Peyer's patch (tissue), 4 donors: ENCODE data around the gene TMEM270. TPM values are rescaled to one million over a fixed set of nuclear protein-coding genes. Genes with fewer than 3 reads are reported as not detected.

ENCODE experiments used
- DNase-seq, 3 donors: peaks; one replicate each; pipeline ENCODE4 v3.0.0-alpha.2; 2017 to 2019
- H3K27ac ChIP-seq, 4 donors: fragments of 200-600 bp; sonication (generic); one replicate each; pipeline ENCODE4 v1.5.1; 2016 to 2019
- H3K27me3 ChIP-seq, 2 donors: fragments of 200-600 bp; sonication (generic); one replicate each; pipeline ENCODE4 v1.5.1; 2019
- H3K36me3 ChIP-seq, 3 donors: fragments of 200-600 bp; sonication (generic); one replicate each; pipeline ENCODE4 v1.5.1; 2016 to 2019
- H3K4me1 ChIP-seq, 4 donors: fragments of 200-600 bp; sonication (generic); one replicate each; pipeline ENCODE4 v1.5.1; 2016 to 2019
- H3K4me3 ChIP-seq, 4 donors: fragments of 200-600 bp; sonication (generic); 1 replicate in 3 of 4; 2 replicates in 1 of 4; pipeline ENCODE4 v1.5.1; 2016 to 2019; ENCODE audit warnings: mild to moderate bottlenecking in 1 of 4
- H3K9me3 ChIP-seq, 4 donors: fragments of 200-600 bp; sonication (generic); one replicate each; pipeline ENCODE4 v1.5.1; 2016 to 2019; ENCODE audit warnings: mild to moderate bottlenecking in 1 of 4
- POLR2A ChIP-seq, 2 donors: fragments of 450-650 bp; IDR thresholded peaks; one replicate each; pipeline ENCODE4 v1.5.1; 2017; ENCODE audit warnings: antibody characterized with exemption in 2 of 2, mild to moderate bottlenecking in 2 of 2, moderate library complexity in 2 of 2
- total RNA-seq, 4 donors: library from RNA; depleted of rRNA; stranded (reverse); fragments of >200 nt; gene quantifications; one replicate each; pipeline ENCODE4 v1.1.0, GENCODE V29; 2016
- TF ChIP-seq, protein P1 (sequence below), 6 experiments: fragments of 450-650 bp in 4 of 6; fragments of 200-600 bp in 2 of 6; sonication (generic) in 1 of 6; IDR thresholded peaks; one replicate each; pipeline ENCODE4 v1.5.1; 2017 to 2019; ENCODE audit warnings: antibody characterized with exemption in 6 of 6, mild to moderate bottlenecking in 3 of 6, moderate library complexity in 1 of 6

Gene TMEM270
- total RNA-seq, 4 donors from 2014 or later, result not detected

DNA sequence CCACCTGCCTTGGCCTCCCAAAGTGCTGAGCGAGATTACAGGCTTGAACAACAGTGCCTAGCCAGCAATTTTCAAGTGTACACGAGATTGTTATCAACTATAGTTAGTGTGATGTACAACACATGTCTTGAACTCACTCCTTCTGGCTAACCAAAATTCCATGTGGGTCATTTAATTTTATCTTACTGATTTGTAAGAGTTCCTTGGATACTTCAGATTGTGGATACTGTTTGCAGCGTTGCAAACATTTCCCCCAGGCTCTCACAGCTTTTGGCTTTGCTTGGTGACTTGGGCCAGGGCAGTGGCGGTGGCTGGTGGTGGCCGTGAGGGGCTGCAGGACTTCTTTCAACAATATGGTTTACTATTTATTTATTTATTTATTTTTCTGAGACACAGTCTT is 8.5 kb upstream of the TMEM270 start:
- no peaks in the 10 kb centered on the region for H3K9me3 ChIP-seq
- H3K27me3 ChIP-seq, result no peaks in the 10 kb centered on the region
- no peak overlapping the region for H3K4me3 ChIP-seq
- no peak for DNase-seq
- H3K36me3 ChIP-seq, result no peaks in the 10 kb centered on the region
- TF ChIP-seq, protein P1, sequence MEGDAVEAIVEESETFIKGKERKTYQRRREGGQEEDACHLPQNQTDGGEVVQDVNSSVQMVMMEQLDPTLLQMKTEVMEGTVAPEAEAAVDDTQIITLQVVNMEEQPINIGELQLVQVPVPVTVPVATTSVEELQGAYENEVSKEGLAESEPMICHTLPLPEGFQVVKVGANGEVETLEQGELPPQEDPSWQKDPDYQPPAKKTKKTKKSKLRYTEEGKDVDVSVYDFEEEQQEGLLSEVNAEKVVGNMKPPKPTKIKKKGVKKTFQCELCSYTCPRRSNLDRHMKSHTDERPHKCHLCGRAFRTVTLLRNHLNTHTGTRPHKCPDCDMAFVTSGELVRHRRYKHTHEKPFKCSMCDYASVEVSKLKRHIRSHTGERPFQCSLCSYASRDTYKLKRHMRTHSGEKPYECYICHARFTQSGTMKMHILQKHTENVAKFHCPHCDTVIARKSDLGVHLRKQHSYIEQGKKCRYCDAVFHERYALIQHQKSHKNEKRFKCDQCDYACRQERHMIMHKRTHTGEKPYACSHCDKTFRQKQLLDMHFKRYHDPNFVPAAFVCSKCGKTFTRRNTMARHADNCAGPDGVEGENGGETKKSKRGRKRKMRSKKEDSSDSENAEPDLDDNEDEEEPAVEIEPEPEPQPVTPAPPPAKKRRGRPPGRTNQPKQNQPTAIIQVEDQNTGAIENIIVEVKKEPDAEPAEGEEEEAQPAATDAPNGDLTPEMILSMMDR (IDR thresholded peaks at IDR 0.05), result no peak
- TF ChIP-seq POLR2A (IDR thresholded peaks at IDR 0.05), result no peak
- peaks cover 0 to 34% (median 0%) of the 10 kb centered on the region in 4 donors for H3K4me1 ChIP-seq
- peak overlapping the region in 2 of 4 donors; percentile 50 to 72 for H3K27ac ChIP-seq

DNA sequence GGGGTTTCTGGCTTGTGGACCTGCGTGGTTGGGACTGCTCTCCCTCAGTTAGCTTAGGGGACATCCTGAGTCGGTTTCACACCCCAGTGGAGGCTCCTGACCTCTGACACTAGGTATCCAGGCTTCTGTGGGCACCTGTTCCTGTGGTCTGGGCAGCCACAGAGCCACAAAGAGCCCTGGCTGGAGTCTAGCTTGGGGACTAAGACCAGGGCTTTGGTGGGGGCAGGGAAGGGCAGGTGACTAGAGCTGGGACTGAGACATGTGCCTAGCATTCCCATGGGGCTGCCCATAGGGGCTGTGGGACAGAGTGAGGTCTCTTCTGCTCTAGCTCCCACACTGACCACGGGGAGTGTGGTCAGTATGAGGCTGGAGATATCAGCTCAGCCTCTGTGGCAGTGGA is 4.0 kb upstream of the TMEM270 start:
- no peak for DNase-seq
- Histone ChIP-seq H3K27ac (no peak overlapping the region), H3K27me3 (no peaks in the 10 kb centered on the region), H3K4me1 (peaks cover 0 to 4% (median 0%) of the 10 kb centered on the region in 4 donors), H3K4me3 (no peak overlapping the region), H3K9me3 (no peaks in the 10 kb centered on the region), H3K36me3 (no peaks in the 10 kb centered on the region)
- TF ChIP-seq, protein P1 (IDR thresholded peaks at IDR 0.05), result no peak
- TF ChIP-seq POLR2A (IDR thresholded peaks at IDR 0.05), result no peak

DNA sequence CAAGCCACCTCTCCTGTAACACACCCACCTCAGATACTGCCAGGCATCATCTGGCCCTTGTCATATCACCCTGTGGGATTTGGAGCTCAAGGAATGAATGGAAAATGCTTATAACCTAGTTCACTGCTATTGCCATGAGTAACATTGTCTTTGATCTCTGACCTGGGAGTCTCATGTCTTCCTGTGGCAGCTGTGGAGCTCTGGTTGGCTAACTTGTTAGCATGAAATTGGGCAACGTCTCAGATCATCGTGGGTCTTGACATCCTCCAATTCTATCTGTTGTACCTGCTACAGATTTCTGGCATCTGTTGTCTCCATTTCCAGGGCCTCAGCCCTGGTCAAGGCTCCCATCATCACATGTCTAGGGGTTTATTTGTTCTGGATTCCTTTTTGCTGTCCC is 2.2 kb upstream of the TMEM270 start:
- no peaks in the 10 kb centered on the region for H3K27me3 ChIP-seq
- no peak overlapping the region for H3K27ac ChIP-seq
- DNase-seq, result no peak
- no peaks in the 10 kb centered on the region for H3K4me1 ChIP-seq
- no peaks in the 10 kb centered on the region for H3K9me3 ChIP-seq
- TF ChIP-seq POLR2A (IDR thresholded peaks at IDR 0.05), result no peak
- TF ChIP-seq, protein P1 (IDR thresholded peaks at IDR 0.05), result no peak
- no peak overlapping the region for H3K4me3 ChIP-seq
- no peaks in the 10 kb centered on the region for H3K36me3 ChIP-seq

DNA sequence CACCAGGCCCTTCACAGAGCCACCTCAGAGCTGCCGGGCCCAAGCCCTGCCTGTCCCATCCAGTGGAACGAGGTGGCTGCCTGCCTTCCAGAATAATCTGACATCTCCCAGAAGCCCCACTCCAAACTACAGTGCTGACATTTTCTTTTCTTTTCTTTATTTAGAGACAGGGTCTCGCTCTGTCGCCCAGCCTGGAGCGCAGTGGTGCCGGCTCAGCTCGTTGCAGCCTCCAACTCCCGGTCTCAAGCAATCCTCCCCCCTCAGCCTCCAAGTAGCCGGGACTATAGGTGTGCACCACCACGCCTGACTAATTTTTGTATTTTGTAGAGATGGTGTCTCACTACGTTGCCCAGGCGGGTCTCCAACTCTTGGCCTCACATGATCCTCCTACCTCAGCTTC is 346 bp downstream of the TMEM270 start:
- Histone ChIP-seq H3K9me3 (no peaks in the 10 kb centered on the region), H3K27ac (no peak overlapping the region), H3K36me3 (no peaks in the 10 kb centered on the region), H3K4me3 (no peak overlapping the region), H3K4me1 (no peaks in the 10 kb centered on the region), H3K27me3 (no peaks in the 10 kb centered on the region)
- DNase-seq, result no peak
- TF ChIP-seq, protein P1 (IDR thresholded peaks at IDR 0.05), result no peak

DNA sequence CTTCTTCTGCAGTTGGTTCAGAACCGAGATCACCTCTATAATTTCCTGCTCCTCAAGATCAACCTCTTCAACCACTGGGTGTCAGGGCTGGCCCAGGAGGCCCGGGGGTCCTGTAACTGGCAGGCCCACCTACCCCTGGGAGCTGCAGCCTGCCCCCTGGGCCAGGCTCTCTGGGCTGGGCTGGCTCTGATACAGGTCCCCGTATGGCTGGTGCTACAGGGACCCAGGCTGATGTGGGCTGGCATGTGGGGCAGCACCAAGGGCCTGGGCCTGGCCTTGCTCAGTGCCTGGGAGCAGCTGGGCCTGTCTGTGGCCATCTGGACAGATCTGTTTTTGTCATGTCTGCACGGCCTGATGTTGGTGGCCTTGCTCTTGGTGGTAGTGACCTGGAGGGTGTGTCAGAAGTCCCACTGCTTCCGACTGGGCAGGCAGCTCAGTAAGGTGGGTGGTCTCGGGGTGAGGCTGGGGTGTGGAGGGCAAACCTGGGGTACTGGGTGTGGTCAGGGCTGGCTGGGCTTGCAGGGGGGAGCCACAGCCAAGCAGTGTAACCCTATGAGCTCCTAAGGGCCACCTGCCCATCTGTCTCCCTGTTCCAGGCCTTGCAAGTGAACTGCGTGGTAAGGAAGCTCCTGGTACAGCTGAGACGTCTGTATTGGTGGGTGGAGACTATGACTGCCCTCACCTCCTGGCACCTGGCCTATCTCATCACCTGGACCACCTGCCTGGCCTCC is 4.2 kb downstream of the TMEM270 start:
- no peak for TF ChIP-seq POLR2A (IDR thresholded peaks at IDR 0.05)
- TF ChIP-seq, protein P1 (IDR thresholded peaks at IDR 0.05), result no peak

More for the DNA sequence above, 4.2 kb downstream of the TMEM270 start:
- no peaks in the 10 kb centered on the region for H3K36me3 ChIP-seq
- DNase-seq, result no peak
- H3K4me3 ChIP-seq, result no peak overlapping the region
- peaks cover 0 to 14% (median 0%) of the 10 kb centered on the region in 4 donors for H3K4me1 ChIP-seq
- no peaks in the 10 kb centered on the region for H3K9me3 ChIP-seq
- H3K27me3 ChIP-seq, result no peaks in the 10 kb centered on the region
- H3K27ac ChIP-seq, result no peak overlapping the region
